GM18505 (cell line): ENCODE results near the gene ALDH1L2.
"Not testable (repeated sequence)": the region's sequence is repeated elsewhere in the genome, so short reads cannot be mapped to it uniquely, and the experiment has no call there.

Experiments
- ATAC-seq: cut with Tn5 transposase; IDR thresholded peaks from one replicate; pipeline ENCODE4 v1.9.1; 2021; ENCODE audit not compliant: unreplicated experiment
- POLR2A ChIP-seq: IDR thresholded peaks from 4 replicates; pipeline ENCODE4 v1.6.1; 2011; ENCODE audit warnings: borderline replicate concordance; ENCODE audit not compliant: insufficient read depth, insufficient read length; ENCODE audit errors: extremely low read depth

The ALDH1L2 gene

GRCh38 chr12:105100207-105100985 is 16.1 kb upstream of the ALDH1L2 start:
- no peak for ATAC-seq
- no peak for TF ChIP-seq POLR2A

- ATAC-seq, result no peak
- no peak for TF ChIP-seq POLR2A
These were observed 15.1 kb upstream of the ALDH1L2 start for GRCh38 chr12:105099356-105099755.

GRCh38 chr12:105095338-105095737 is 11.1 kb upstream of the ALDH1L2 start:
- not testable (repeated sequence) for ATAC-seq

- ATAC-seq, result no peak
- TF ChIP-seq POLR2A, result no peak
These were observed 8.1 kb upstream of the ALDH1L2 start for GRCh38 chr12:105092336-105092735.

GRCh38 chr12:105091476-105092206 is 7.4 kb upstream of the ALDH1L2 start:
- TF ChIP-seq POLR2A, result no peak
- no peak for ATAC-seq

GRCh38 chr12:105090361-105090760 is 6.1 kb upstream of the ALDH1L2 start:
- TF ChIP-seq POLR2A, result no peak
- no peak for ATAC-seq

GRCh38 chr12:105089817-105090216 is 5.6 kb upstream of the ALDH1L2 start:
- no peak for ATAC-seq
- TF ChIP-seq POLR2A, result no peak

- no peak for TF ChIP-seq POLR2A
- no peak for ATAC-seq
These were observed 1.2 kb upstream of the ALDH1L2 start for GRCh38 chr12:105085501-105085900.

GRCh38 chr12:105083551-105084105 is 630 bp downstream of the ALDH1L2 start:
- TF ChIP-seq POLR2A, result no peak
- ATAC-seq, result no peak

GRCh38 chr12:105083031-105083430 is 1.2 kb downstream of the ALDH1L2 start:
- no peak for ATAC-seq
- no peak for TF ChIP-seq POLR2A

- ATAC-seq, result no peak
- no peak for TF ChIP-seq POLR2A
These were observed 5.3 kb downstream of the ALDH1L2 start for GRCh38 chr12:105078712-105079570.

- no peak for ATAC-seq
- TF ChIP-seq POLR2A, result no peak
These were observed 6.8 kb downstream of the ALDH1L2 start for GRCh38 chr12:105077435-105077834.

GRCh38 chr12:105076913-105077312 is 7.3 kb downstream of the ALDH1L2 start:
- ATAC-seq, result no peak

More at GRCh38 chr12:105076913-105077312, 7.3 kb downstream of the ALDH1L2 start:
- no peak for TF ChIP-seq POLR2A
